ENCODE results near the gene NFIX. TPM values are rescaled to one million over a fixed set of nuclear protein-coding genes. Genes with fewer than 3 reads are reported as not detected.

NFIX gene
- polyA plus RNA-seq, 1 donor (not counting 4 experiments of a cell fraction or from before 2014, with no cell fraction given), result 5.2 TPM

DNA sequence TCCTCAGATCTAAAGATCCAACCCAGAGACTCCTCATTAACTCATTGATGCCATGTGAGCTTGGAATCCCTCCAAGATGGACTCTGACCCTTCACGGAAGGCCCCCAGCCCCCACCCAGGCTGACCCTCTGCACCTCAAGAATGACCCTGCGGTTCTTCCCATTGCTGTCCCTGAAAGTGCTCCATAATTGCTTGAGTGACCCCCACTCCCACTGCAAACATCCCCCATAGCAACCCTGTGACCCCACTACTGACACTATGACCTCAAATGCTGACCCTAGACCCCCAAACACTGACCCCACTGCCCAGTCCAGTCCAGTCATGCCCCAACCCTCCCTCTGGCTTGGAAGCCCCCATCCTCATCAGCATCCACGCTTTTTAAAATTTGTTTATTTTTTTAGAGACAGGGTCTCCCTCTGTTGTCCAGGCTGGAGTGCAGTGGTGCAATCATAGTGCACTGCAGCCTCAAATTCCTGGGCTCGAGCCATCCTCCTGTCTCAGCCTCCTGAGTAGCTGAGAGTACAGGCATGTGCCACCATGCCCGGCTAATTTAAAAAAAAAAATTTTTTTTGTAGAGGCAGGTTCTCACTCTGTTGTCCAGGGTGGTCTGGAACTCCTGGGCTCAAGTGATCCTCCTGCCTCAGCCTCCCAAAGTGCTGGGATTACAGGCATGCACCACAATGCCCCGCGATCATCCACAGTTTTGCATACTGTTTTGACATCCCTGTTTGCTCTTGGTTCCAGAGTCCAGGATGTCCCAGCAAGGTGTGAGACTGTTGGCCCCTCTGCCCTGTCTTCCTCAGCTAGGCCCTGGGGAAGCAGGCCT, 106.5 kb downstream of the NFIX start:
- Histone ChIP-seq H3K9me3 (ENCODE audit: control insufficient read depth, low read depth, low read length) (no peaks in the 10 kb centered on the region), H3K9me1 (ENCODE audit: control insufficient read depth, extremely low read depth, insufficient read depth, low read length) (no peaks in the 10 kb centered on the region), H3K4me2 (ENCODE audit: control insufficient read depth, extremely low read depth, insufficient read depth, low read depth, low read length) (peak overlapping the region; percentile 60), H3K9ac (ENCODE audit: control insufficient read depth, extremely low read depth, insufficient read depth, low read length) (no peak overlapping the region), H3K79me2 (ENCODE audit: control insufficient read depth, insufficient read depth, low read length) (no peaks in the 10 kb centered on the region), H3K36me3 (ENCODE audit: control insufficient read depth in 2 of 2, extremely low read depth in 1 of 2, insufficient read depth in 2 of 2, low read length in 2 of 2) (peaks cover 3 to 6% of the 10 kb centered on the region in 2 experiments), H4K20me1 (ENCODE audit: control insufficient read depth, extremely low read depth, insufficient read depth, low read length) (no peaks in the 10 kb centered on the region), H3K4me1 (ENCODE audit: control insufficient read depth, extremely low read depth, insufficient read depth, low read length) (peaks cover 10% of the 10 kb centered on the region), H2AFZ (ENCODE audit: control insufficient read depth, low read length) (no peak overlapping the region), H3K27me3 (ENCODE audit: control insufficient read depth, extremely low read depth, insufficient read depth, low read length) (no peaks in the 10 kb centered on the region), H3K27ac (ENCODE audit: control insufficient read depth, insufficient read depth, low read length) (no peak overlapping the region), H3K4me3 (ENCODE audit: control insufficient read depth in 2 of 3, extremely low read depth in 1 of 3, insufficient read depth in 2 of 3, low read depth in 1 of 3, low read length in 3 of 3) (no peak overlapping the region)
- no peak for TF ChIP-seq EZH2 (IDR thresholded peaks at IDR 0.05; ENCODE audit: low read length)
- TF ChIP-seq, protein P1, sequence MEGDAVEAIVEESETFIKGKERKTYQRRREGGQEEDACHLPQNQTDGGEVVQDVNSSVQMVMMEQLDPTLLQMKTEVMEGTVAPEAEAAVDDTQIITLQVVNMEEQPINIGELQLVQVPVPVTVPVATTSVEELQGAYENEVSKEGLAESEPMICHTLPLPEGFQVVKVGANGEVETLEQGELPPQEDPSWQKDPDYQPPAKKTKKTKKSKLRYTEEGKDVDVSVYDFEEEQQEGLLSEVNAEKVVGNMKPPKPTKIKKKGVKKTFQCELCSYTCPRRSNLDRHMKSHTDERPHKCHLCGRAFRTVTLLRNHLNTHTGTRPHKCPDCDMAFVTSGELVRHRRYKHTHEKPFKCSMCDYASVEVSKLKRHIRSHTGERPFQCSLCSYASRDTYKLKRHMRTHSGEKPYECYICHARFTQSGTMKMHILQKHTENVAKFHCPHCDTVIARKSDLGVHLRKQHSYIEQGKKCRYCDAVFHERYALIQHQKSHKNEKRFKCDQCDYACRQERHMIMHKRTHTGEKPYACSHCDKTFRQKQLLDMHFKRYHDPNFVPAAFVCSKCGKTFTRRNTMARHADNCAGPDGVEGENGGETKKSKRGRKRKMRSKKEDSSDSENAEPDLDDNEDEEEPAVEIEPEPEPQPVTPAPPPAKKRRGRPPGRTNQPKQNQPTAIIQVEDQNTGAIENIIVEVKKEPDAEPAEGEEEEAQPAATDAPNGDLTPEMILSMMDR (optimal IDR thresholded peaks at IDR 0.05 in 1 of 3, IDR thresholded peaks at IDR 0.05 in 1 of 3, conservative IDR thresholded peaks at IDR 0.05 in 1 of 3; ENCODE audit: extremely low read depth in 1 of 3, insufficient read depth in 2 of 3, low read length in 3 of 3), result no peak
- FAIRE-seq, result no peak
- no peak for DNase-seq (ENCODE audit: low read depth, low spot score)
- dilution Hi-C loops (cut with MboI; ENCODE audit: extremely low pct_ligation_motif_present, low sequenced_read_pairs), result no loop called here

DNA sequence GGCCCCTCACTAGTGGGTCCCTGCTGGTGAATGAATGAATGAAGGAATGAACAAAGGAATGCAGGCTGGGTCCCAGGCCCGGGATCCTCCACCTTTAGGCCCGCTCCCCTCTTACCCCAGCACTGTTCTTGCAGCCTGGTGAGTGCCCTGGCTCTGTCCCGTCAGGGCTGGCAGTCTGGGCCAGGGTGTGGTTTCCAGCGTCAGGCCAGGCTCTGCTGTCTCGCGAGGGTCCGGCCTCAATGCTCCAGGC, 107.1 kb downstream of the NFIX start:
- no peak for TF ChIP-seq EZH2 (IDR thresholded peaks at IDR 0.05; ENCODE audit: low read length)
- TF ChIP-seq, protein P1 (optimal IDR thresholded peaks at IDR 0.05 in 1 of 3, IDR thresholded peaks at IDR 0.05 in 1 of 3, conservative IDR thresholded peaks at IDR 0.05 in 1 of 3; ENCODE audit: extremely low read depth in 1 of 3, insufficient read depth in 2 of 3, low read length in 3 of 3), result no peak
- H3K4me3 ChIP-seq (ENCODE audit: control insufficient read depth in 2 of 3, extremely low read depth in 1 of 3, insufficient read depth in 2 of 3, low read depth in 1 of 3, low read length in 3 of 3), result peak overlapping the region in 1 of 3 experiments; percentile 43

More for the DNA sequence above, 107.1 kb downstream of the NFIX start:
- H3K79me2 ChIP-seq (ENCODE audit: control insufficient read depth, insufficient read depth, low read length), result no peaks in the 10 kb centered on the region
- peak overlapping the region; percentile 47 for H2AFZ ChIP-seq (ENCODE audit: control insufficient read depth, low read length)
- H3K9me1 ChIP-seq (ENCODE audit: control insufficient read depth, extremely low read depth, insufficient read depth, low read length), result no peaks in the 10 kb centered on the region
- H3K9me3 ChIP-seq (ENCODE audit: control insufficient read depth, low read depth, low read length), result no peaks in the 10 kb centered on the region
- H3K9ac ChIP-seq (ENCODE audit: control insufficient read depth, extremely low read depth, insufficient read depth, low read length), result peak overlapping the region; percentile 41
- H3K27ac ChIP-seq (ENCODE audit: control insufficient read depth, insufficient read depth, low read length), result no peak overlapping the region
- no peaks in the 10 kb centered on the region for H3K27me3 ChIP-seq (ENCODE audit: control insufficient read depth, extremely low read depth, insufficient read depth, low read length)
- peak overlapping the region; percentile 60 for H3K4me2 ChIP-seq (ENCODE audit: control insufficient read depth, extremely low read depth, insufficient read depth, low read depth, low read length)
- H3K4me1 ChIP-seq (ENCODE audit: control insufficient read depth, extremely low read depth, insufficient read depth, low read length), result peaks cover 10% of the 10 kb centered on the region
- no peak for FAIRE-seq
- no peak for DNase-seq (ENCODE audit: low read depth, low spot score)
- dilution Hi-C loops (cut with MboI; ENCODE audit: extremely low pct_ligation_motif_present, low sequenced_read_pairs), result no loop called here
- peaks cover 3 to 8% of the 10 kb centered on the region in 2 experiments for H3K36me3 ChIP-seq (ENCODE audit: control insufficient read depth in 2 of 2, extremely low read depth in 1 of 2, insufficient read depth in 2 of 2, low read length in 2 of 2)
- no peaks in the 10 kb centered on the region for H4K20me1 ChIP-seq (ENCODE audit: control insufficient read depth, extremely low read depth, insufficient read depth, low read length)
